Ascending aorta (tissue), 2 donors: ENCODE results near the gene EME2. TPM values are rescaled to one million over a fixed set of nuclear protein-coding genes. Genes with fewer than 3 reads are reported as not detected.
A peak's percentile ranks its signal among the peaks of the same experiment; 100 is the strongest.

Experiments used
- DNase-seq, 2 donors: peaks; one replicate each; pipeline ENCODE4 v3.0.0-alpha.2; 2019; ENCODE audit warnings: low spot score in 2 of 2
- H3K27ac ChIP-seq, 2 donors: fragments of 200-600 bp; sonication (generic); one replicate each; pipeline ENCODE4 v1.5.1; 2016 to 2017; ENCODE audit warnings: mild to moderate bottlenecking in 1 of 2
- H3K27me3 ChIP-seq: fragments of 200-600 bp; sonication (generic); one replicate; pipeline ENCODE4 v1.5.1; 2017
- H3K36me3 ChIP-seq, 2 donors: fragments of 200-600 bp; sonication (generic); one replicate each; pipeline ENCODE4 v1.5.1; 2016
- H3K4me1 ChIP-seq, 2 donors: fragments of 200-600 bp; sonication (generic); one replicate each; pipeline ENCODE4 v1.5.1; 2016 to 2017; ENCODE audit warnings: mild to moderate bottlenecking in 1 of 2
- H3K4me3 ChIP-seq, 2 donors: fragments of 200-600 bp; sonication (generic); one replicate each; pipeline ENCODE4 v1.5.1; 2016 to 2017; ENCODE audit warnings: mild to moderate bottlenecking in 1 of 2
- H3K9me3 ChIP-seq, 2 donors: fragments of 200-600 bp; sonication (generic); one replicate each; pipeline ENCODE4 v1.5.1; 2016
- intact Hi-C: fragments of 100-400 bp; cut with DNase I; formaldehyde crosslinking; loops from one replicate; pipeline ENCODE4 v1.15.1; 2023
- total RNA-seq: library from RNA; depleted of rRNA; stranded (reverse); fragments of >200 nt; gene quantifications from one replicate; pipeline ENCODE4 v1.1.0, GENCODE V29; 2016
- TF ChIP-seq, protein P1 (sequence below), 3 experiments: fragments of 200-600 bp in 2 of 3; fragments of 450-650 bp in 1 of 3; sonication (generic) in 2 of 3; IDR thresholded peaks; one replicate each; pipeline ENCODE4 v1.5.1; 2016 to 2019; ENCODE audit warnings: antibody characterized with exemption in 3 of 3, mild to moderate bottlenecking in 1 of 3, moderate library complexity in 1 of 3

Gene EME2
- total RNA-seq, 1 donor from 2014 or later = 25.3 TPM

DNA sequence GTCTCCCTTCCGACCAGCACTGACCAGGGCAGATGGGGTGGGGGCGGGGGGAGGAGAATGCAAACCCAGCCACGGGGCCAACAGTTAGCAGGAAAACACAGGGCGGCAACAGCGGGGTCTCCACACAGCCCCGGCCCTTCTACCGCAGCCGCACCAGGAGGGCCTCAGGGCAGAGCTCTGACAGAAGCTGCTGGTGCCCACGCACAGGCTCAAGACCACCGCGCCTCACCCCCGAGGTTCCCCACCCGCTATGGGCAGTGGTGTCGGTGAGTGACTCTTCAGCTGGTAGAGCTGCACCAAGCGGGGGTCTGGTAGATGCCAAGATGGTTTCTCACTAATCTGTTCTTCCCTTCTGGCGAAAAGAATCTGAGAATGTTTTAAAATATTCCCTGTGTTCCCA, 37.9 kb downstream of the EME2 start:
- Histone ChIP-seq H3K9me3 (no peaks in the 10 kb centered on the region), H3K36me3 (peaks cover 25 to 64% of the 10 kb centered on the region in 2 donors), H3K27ac (no peak overlapping the region), H3K4me1 (no peaks in the 10 kb centered on the region), H3K4me3 (no peak overlapping the region), H3K27me3 (no peaks in the 10 kb centered on the region)
- intact Hi-C loops = no loop called here
- no peak for DNase-seq
- TF ChIP-seq, protein P1, sequence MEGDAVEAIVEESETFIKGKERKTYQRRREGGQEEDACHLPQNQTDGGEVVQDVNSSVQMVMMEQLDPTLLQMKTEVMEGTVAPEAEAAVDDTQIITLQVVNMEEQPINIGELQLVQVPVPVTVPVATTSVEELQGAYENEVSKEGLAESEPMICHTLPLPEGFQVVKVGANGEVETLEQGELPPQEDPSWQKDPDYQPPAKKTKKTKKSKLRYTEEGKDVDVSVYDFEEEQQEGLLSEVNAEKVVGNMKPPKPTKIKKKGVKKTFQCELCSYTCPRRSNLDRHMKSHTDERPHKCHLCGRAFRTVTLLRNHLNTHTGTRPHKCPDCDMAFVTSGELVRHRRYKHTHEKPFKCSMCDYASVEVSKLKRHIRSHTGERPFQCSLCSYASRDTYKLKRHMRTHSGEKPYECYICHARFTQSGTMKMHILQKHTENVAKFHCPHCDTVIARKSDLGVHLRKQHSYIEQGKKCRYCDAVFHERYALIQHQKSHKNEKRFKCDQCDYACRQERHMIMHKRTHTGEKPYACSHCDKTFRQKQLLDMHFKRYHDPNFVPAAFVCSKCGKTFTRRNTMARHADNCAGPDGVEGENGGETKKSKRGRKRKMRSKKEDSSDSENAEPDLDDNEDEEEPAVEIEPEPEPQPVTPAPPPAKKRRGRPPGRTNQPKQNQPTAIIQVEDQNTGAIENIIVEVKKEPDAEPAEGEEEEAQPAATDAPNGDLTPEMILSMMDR (IDR thresholded peaks at IDR 0.05) = no peak

DNA sequence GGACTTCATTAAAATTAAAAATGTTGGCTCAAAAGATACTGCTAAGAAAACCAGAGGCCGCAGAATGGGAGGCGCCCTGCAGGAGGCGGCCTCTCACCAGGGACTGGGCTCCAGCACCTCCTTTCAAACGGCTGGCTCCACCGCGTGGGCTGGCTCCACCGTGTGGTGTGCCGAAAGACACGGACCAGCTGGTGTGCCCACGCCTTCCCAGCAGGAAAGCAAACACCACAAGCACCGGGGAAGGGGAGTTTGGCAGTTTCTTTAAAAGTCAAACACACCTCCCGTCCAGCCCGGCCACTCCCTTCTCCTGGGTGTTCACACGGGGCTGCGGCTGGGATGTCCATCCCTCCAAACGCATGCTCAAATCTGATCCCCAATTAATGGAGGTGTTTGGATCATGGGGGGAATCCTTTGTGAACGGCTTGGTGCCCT, 40.1 kb downstream of the EME2 start:
- TF ChIP-seq, protein P1 (IDR thresholded peaks at IDR 0.05) = peak; percentile 11 to 29 (median 14)
- H3K9me3 ChIP-seq = no peaks in the 10 kb centered on the region
- peaks cover 39 to 60% of the 10 kb centered on the region in 2 donors for H3K36me3 ChIP-seq
- H3K27ac ChIP-seq = no peak overlapping the region
- H3K4me1 ChIP-seq = no peaks in the 10 kb centered on the region
- H3K4me3 ChIP-seq = no peak overlapping the region
- intact Hi-C loops = no loop called here
- H3K27me3 ChIP-seq = no peaks in the 10 kb centered on the region
- DNase-seq = no peak

DNA sequence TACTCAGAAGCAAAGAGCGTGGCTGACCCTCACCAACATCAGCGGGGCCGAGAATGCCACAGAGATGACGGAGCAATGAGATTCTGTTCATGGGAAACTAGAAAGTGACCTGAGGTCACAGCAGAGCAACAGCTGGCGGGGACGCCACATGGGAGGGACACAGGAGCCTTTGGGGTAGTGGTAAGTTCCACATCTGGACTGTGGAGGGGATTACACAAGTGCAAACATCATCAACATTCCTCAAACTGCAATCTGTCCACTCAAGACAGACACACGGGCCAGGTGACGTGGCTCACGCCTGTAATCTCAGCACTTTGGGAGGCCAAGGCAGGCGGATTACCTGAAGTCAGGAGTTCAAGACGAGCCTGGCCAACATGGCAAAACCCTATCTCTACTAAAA, 42.9 kb downstream of the EME2 start:
- Histone ChIP-seq H3K36me3 (peaks cover 42 to 61% of the 10 kb centered on the region in 2 donors), H3K27me3 (no peaks in the 10 kb centered on the region), H3K4me3 (no peak overlapping the region), H3K27ac (no peak overlapping the region), H3K9me3 (no peaks in the 10 kb centered on the region), H3K4me1 (no peaks in the 10 kb centered on the region)
- DNase-seq = no peak
- intact Hi-C loops = no loop called here
- TF ChIP-seq, protein P1 (IDR thresholded peaks at IDR 0.05) = no peak

DNA sequence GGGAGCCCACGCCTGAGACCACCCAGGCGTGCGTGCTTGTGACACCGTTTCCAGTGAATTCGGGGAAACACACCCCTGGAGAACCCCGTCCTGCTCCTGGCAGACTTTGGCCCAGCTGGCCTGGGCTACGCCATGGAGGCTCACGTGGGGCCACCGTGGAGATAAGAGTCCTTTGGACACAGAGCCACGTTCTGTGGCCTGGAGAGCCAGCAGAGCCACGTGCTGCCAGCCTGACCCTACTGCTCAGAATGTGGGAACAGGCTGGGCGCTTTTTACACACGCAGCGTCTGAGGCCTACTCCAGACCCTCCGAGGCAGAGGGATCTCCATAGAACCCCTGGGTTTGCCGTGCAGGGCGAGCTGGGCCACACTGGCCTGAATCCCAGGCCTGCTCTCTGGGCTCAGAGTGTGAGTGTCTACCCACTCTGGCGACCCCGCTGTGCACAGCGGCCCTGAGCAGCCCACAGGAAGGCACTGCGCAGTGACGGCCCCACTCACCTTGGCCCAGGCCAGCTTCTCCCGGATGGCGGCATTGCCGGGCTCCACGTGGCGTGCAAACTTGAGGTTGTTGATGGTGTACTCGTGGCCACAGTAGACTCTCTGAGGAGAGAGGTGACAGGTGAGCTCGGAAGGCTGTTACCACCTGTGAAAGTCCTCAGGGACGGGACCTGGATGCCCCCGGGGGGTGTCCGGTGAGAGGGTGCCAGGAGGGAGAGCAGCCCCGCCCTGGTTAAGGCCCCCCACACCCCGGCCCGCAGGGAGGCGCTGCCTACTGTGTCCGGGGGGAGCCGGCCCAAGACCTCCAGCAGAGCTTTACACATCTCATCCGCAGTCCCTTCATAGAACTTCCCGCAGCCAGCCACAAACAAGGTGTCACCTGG, 44.0 kb downstream of the EME2 start:
- TF ChIP-seq, protein P1 (IDR thresholded peaks at IDR 0.05) = no peak
- Histone ChIP-seq H3K27me3 (no peaks in the 10 kb centered on the region), H3K27ac (no peak overlapping the region), H3K9me3 (no peaks in the 10 kb centered on the region), H3K4me1 (no peaks in the 10 kb centered on the region), H3K36me3 (peaks cover 50 to 70% of the 10 kb centered on the region in 2 donors), H3K4me3 (no peak overlapping the region)
- DNase-seq = peak in 1 of 2 donors; percentile 58
- intact Hi-C loops = no loop called here

DNA sequence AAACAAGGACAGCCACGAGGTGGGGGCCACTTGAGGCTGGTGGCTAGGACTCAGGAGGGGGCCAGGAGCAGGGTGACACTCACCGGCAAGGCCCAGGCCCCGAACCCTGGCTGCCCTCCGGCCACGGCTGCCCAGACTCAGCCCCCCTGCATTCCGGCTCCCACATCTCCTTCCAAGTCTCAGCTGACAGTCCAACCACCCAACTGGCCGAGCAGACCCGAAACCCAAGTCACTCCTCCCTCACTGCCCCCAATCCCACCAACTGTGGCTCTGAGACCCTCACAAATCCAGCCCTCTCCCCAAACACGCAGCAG, 44.6 kb downstream of the EME2 start:
- H3K9me3 ChIP-seq = no peaks in the 10 kb centered on the region
- H3K4me1 ChIP-seq = no peaks in the 10 kb centered on the region
- no peaks in the 10 kb centered on the region for H3K27me3 ChIP-seq
- no peak overlapping the region for H3K4me3 ChIP-seq
- DNase-seq = no peak
- TF ChIP-seq, protein P1 (IDR thresholded peaks at IDR 0.05) = no peak
- H3K27ac ChIP-seq = no peak overlapping the region
- intact Hi-C loops = no loop called here
- peaks cover 55 to 76% of the 10 kb centered on the region in 2 donors for H3K36me3 ChIP-seq
